Activated CD8-positive, alpha-beta memory T cell treated with anti-CD3 and anti-CD28 coated beads for 4 hours (primary cell): Measurements from ENCODE around the gene RXRA.
"Not testable (repeated sequence)": the region's sequence is repeated elsewhere in the genome, so short reads cannot be mapped to it uniquely, and the experiment has no call there.

ENCODE experiments used
- DNase-seq, 2 donors: peaks; one replicate each; pipeline ENCODE4 v3.0.0-alpha.2; 2020; ENCODE audit warnings: low read depth in 2 of 2

The RXRA gene

DNA sequence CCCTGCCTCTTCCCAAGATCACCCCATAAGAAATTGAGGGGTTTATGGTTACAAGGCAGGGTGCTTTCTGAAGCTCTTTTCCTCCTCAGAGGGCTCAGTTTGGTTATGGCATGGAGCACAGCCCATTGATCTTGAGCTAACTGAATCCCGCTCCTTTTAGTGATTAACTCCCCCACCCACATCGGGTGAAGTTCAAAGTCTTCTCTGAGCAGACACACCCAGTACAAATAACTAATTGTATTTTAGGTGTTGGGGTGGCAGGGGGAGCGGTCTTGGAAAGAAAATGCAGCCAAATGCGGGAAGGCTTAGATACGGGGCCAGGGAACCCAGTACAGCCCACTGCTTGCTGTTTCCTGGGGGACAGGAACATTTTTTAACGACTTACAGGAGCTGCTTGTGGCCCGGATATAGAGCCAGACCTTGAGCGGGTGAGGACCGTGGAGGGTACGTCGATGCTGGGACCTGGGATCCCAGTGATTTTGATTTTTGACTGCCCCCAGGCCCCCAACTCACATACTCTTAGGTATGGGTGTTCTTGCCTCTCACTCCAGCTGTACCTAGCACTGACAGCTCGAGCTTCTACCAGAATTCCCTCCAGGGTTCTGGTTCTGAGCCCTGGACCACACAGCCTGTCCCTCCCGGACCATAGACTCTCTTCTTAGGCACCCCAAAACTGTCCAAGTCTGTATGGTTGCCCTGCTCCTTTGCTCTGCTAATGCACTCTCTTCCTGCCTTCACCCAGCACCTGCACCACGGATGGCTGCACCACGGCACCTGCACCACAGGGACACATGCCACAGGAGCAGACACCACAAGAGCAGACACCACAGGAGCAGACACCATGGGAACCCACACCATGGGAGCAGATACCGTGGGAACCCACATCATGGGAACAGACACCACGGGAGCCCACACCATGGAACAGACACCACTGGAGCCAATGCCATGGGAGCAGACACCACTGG is 18.3 kb upstream of the RXRA start:
- DNase-seq: no peak

DNA sequence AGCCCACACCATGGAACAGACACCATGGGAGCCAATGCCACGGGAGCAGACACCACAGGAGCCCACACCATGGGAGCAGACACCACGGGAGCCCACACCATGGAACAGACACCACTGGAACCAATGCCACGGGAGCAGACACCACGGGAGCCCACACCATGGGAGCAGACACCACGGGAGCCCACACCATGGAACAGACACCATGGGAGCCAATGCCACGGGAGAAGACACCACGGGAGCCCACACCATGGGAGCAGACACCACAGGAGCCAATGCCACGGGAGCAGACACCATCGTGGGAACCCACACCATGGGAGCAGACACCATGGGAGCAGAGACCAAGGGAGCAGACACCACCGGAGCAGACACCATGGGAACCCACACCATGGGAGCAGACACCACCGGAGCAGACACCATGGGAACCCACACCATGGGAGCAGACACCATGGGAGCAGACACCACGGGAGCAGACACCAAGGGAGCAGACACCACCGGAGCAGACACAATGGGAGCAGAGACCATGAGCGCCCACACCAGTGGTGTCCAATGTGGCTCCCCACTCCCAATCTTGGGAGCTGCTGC is 17.5 kb upstream of the RXRA start:
- not testable (repeated sequence) for DNase-seq

DNA sequence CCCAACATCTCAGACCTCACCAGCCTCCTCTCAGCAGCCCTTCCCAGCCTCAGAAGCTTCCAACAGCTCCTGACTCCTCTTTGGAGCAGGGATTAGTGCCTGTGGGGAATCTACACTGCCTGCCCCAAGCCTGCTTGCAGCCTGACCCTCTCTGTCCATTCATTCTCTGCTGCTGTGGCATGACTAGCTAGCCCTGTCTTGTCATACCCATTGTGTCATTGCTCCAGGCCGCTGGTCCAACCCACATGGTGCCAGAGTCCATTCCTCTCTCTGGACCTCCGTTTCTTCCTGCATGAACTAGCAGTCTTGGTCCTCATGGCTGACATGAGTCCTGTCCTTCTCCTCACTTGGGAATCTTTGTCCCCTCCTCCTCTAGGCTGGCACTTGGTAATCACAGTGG is 12.8 kb upstream of the RXRA start:
- no peak for DNase-seq

DNA sequence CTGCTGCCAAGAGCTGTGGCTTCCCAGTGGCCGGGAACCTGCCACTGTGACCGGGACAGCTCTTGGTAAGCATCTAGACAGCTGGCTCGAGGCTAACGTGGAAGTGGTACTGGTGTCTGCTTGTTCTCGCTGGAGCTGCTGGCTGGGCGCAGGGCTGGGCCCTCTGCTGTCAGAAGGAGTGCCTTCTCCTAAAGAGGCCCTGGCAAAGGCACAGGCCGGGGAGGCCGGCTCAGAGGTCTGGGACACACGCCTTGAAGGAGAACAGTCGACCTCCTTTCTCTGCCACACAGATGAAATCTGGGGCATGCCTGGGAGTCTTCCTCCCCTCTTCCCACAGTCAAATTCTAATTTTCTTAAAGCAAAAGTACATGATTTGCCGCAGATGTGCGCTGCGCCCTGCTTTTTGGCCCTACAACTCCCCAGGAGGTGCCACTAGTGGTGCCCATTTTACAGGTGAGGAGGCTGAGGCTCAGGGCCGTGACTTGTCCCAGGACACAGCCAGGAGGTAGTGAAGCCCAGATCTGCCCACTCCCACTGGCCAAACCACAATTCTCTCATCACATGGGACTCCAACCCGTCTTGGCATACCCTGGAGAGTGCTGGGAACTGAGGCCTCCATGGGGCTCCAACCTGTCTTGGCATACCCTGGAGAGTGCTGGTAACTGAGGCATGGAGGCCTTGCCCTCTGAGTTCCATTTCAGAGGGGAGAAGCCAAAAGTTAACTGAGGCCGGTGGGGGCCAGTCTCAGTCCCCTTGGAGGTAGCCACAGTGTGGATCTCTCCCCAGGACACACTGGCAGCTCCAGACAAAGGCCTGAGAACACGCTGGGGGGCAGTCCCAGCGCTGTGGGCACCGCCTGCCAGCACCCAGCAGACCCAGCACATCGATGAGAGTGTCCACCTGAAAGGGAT is 12.0 kb upstream of the RXRA start:
- DNase-seq: no peak

DNA sequence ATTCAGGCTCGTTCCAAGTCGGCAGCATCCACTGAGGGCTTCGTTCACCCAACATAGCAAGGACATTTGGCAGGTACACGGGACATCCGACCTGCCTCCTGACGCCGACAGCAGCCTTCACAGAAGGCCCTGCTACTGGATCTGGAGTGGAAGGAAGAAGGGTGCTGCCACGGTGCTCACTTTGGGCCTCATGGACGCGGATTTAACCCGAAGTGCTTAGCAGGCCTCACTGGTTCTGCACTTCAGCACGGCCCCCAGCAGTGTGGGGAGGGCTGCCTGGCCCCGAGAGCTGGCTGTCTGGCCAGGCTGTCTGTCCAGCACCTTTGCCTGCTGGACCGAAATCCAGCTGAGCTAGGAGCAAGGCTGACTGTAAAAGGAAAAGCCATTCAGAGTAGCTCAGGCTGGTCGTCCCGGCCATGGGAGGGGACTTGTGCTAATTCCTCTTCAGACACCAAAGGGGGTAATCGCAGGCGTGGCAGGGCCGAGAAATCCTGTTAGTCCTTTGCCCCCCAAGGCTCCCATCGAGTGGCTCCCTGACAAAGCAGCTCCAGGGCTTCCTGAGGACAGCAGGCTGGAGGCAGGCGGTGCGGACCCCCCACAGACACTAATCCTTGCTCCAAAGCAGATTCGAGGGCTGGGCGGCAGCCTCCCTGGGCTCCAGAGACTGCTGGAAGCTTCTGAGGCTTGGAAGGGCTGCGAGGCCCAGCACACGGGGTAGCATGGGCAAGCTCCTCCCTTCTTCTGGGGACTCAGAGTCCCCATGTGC is 11.1 kb upstream of the RXRA start:
- DNase-seq: no peak

DNA sequence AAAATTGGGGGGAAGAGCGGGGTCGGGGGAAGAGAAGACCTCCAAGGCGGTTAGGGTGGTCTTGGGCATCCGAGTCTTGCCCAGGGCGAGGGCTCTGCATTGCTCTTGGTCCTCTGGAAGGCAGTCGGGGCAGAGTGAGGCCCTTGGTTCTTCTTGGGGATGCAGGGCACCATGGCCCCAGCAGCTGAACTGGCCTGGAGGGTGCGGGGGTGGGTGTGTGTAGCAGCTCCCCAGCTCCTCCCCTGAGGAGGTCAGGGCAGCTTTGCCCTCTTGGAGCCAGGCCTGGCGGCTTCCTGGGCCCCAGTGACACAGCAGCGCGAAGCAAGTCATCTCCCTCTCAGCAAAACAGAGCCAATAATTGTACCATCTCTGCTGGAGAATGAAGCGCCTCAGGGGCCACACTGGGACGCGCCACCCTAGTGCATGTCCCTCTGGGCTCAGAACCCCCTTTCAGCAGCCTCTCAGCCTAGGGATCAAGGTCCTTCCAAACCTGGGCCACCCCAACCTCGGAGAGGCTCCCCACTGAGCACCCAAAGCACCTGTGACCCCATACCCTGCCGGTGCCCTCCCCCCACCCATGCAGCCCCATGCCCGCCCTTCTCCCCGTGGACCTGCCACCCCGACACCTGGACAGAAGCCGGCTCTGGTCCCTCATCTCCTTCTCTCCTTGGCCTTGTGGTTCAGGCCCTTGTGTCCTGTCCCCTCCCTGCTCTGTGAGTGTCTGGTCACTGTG is 10.4 kb upstream of the RXRA start:
- DNase-seq: no peak

DNA sequence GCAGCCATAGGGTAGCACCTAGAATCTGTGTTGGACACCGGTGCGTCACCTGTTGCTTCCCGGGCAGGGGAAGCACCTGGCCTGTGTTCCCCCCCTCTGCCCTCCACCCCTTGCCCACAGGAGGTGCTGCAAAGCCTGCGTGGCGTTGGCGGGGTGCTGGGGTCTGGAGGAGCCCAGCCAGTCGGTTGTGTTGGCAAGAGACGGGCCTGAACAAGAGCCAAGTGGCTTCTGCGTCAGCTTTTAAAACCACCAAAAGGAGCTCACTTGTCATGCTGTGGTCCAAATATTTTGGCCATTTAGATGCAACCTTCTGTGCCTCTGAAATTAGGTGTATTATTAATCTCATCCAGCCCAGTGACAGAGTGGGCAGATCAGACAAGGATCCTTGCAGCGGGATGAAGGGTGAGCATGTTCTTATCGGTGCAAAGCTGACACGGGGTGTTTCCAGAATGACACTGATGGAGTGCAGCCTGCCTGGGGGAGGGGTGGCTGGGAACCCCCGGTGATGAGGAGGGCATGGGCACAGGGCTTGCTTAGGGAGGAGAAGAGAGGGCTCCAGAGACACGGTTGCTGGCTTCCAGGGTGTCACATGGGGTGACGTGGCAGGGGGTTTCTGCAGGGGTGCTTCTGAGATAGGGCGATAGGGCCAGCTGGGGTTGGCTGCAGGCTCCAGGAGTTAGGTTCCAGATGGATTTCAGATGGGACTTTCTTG is 9.7 kb upstream of the RXRA start:
- no peak for DNase-seq

DNA sequence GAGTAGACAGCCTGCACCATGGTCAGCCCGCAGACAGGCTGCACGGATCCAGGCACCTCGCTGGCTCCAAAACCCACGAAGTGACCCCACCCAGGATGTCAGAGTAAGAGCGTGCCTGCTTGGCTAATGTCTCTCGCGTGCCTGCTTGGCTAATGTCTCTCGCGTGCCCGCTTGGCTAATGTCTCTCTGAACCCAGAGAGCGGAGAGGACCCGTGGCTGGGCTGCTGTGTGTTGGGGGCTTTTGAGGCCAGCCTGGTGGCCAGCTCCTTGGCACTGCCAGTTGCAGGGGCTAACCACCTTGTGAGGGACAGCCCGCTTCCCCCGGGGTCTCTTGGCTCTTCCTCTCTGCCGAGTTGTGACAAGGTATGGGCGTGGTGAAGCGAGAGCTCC is 8.9 kb upstream of the RXRA start:
- no peak for DNase-seq

DNA sequence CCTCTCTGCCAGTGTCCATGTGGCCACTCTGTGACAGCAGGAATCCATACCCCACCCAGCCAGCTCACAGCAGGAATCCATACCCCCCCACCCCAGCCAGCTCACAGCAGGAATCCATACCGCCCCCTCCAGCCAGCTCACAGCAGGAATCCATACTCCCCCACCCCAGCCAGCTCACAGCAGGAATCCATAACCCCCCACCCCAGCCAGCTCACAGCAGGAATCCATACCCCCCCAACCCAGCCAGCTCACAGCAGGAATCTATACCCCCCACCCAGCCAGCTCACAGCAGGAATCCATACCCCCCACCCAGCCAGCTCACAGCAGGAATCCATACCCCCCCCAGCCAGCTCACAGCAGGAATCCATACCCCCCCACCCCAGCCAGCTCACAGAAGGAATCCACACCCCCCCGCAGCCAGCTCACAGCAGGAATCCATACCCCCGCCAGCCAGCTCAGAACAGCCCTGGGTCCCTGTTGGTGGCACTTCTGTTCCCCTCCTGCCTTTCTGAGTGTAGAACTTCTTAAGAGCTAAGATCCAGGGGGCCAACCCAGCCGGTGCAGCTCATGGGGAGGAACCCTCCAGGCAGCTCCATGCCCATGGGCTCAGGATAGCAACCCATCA is 8.4 kb upstream of the RXRA start:
- no peak for DNase-seq

DNA sequence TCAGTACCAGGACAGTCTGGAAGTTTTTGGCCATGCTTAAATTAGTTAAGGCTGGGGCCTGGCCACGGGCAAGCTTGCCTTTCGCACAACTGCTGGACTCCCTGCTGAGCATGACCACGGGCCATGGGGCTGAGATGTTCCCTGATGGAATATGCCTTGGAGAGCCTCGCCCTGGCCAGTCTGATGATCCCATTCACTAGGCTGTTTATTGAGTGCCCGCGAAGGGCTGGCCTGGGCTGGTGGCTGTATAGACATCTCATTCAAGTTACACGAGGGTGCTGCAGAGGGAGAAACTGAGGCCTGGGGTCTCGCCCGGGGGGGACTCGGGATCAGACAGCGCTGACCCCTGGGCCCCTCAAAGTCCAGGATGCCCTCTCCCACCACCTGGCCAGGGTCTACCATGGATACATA is 7.8 kb upstream of the RXRA start:
- DNase-seq: no peak

DNA sequence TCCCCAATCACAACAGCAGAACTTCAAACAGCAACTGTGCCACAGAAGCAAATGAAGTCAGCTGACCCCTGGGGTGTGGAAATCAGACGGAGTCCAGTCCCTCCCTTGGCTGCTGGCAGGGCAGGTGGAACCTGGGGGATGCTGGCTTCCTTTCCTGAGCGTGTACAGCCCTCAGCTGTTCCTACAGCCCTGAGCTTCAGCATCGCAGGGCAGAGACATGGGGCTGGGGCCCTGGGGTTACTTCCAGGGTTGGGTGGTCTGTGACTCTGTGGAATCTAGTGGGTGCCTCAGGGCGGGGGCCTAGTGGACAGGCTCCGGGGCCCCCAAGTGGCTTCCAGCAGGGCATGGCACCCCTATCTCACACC is 7.3 kb upstream of the RXRA start:
- no peak for DNase-seq

DNA sequence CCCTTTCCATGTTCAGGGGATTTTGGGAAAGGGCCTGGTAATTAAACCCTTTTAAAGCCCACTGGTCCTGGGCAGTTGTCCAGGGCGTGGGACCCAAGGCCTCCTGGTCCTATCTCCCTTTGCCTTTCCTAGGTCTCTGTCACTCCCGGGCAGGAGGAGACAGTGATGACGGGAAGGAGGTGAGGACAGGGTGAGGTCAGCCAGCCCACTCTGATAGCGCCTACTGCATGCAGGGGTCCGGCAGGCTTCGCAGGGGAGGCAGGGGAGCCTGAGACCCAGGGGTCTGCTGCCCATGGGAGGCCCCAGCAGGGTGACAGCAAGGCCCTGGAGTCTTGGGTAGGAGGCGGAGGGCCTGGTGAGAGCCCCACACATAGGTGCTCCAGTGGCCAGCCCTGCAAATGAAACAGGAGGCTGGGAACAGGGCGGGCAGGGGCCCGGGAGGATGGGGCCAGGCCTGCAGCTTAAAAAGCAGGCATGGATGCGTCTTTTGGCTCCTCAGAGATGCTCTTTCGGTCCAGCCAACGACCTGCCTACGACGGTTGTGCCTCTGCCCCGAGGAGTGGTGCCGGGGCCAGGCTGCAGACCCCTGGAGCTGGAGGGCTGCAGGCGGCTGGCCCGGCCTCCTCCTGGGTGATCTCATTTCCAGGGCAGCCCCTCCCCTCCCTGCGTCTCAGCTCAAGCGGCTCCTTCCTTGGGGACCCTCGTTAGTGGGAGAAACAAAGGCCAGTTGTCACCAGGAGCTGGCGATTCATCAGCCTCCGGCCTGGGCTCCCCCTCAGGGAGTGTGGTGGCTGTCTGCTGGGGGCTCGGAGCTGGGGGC is 6.7 kb upstream of the RXRA start:
- DNase-seq: no peak

DNA sequence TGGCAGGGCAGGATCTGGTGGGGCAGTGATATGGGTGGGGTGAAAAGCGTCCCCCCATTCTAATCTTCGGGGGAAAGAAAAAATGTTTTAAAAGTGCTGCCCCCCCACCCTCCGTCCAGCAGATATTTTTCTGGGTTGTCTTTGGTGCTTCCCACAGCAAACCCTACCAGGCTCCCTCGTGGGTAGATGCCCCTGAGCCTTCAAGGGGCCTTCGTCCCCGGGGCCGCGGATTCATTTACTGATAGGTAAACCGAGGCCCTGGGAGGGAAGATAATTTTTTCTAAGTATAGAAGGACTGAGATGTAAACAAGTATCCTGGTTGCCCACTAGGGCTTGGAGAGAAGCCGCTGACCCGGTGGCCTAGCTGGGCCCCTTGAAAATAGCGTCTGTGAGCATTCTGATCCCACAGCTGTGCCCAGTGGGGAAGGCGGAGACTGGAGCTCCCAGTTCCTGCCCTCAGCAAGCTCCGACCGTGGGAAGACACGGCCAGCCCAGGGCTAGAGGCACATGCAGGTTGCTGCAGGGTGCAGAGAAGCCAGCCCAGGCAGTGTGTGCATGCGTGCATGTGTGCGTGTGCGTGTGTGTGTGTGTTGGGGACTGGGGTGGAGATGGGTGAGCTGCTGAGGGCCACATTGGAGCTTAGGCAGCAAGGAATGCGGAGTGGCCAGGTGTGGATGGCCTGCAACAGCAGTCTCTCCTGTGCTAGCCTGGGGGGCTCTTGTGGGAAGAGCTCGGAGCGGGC is 6.0 kb upstream of the RXRA start:
- no peak for DNase-seq

DNA sequence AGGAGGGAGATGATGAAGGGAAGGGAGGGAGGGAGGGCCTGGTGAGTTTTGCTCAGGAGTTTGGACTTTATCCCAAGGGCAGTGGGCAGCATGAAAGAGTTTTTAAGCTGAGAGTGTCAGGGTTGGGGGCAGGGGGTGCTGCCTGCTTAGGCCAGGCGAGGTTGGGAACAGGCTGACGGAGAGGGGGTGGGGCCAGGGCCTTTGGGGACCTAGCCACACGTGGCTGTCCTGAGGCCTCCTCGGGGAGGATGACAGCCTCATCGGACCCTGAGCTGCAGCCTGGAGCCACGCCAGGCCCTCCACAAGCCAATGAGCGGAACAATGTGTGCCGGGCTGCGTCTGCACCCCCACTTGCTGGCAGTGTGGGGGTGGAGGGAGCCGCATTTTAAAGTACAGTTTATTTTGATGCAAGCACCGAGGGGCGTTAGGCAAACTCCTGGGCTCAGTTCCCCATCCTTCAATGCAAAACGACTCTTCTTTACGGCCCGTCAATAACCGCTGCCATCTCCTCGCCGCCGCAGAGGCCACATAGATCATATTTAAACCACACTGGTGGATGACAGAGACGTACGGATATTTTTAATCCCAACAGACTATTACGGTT is 5.3 kb upstream of the RXRA start:
- DNase-seq: no peak

DNA sequence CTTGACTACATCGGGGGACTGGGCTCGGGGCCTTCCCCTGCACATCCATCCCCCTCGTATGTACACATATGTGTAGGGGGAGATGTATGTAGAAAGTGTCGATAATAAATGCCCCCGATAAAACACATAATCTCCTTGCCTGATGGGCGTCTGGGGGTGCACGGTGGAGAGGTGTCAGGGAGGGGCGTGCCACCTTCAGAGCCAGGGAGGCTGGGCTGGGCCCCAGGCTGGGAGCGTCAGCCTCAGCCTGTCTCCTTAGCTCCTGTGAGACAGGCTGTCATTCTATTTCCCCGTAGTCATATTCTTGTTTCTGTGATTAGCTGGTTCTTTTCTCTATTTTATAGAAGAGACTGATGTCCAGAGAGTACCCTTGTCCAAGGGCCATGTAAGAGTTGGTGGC is 4.7 kb upstream of the RXRA start:
- DNase-seq: no peak

DNA sequence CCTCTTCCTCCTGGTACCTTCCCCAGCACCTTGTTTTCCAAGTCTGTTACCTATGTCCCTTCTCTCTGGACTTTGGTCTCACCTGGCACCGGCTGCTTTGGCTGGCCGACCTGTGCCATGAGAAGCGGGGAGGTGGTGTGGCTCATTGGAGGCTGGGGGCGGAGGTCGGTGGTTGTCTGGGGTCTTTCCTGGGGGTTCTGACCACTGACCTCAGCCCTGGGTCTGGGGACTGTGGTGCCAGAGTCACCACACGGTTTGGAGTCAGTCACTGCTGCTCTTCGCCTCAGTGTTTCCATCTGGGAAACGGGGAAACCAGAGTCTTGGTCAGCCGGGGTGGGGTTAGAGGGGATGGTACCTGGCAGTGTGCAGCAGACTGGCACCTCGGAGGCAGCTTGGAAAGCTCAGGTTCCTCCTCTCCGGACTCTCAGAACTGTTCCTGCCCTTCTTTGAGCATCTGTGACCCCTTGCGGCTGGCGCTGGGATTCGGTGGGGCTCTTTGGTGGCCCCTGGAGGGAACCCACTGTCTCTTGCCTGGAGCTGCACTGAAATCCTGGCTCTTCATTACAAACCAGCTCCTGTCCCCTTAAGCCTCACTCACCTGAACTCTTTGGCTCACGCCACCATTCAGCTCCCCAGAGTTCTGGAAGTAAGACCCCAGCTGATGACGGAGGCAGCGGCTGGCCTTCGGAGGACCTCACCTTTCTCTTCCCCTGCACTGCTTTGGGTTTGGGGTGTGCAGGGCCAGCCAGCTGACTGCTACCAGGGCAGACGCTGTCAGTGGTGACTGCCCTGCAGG is 4.1 kb upstream of the RXRA start:
- no peak for DNase-seq

DNA sequence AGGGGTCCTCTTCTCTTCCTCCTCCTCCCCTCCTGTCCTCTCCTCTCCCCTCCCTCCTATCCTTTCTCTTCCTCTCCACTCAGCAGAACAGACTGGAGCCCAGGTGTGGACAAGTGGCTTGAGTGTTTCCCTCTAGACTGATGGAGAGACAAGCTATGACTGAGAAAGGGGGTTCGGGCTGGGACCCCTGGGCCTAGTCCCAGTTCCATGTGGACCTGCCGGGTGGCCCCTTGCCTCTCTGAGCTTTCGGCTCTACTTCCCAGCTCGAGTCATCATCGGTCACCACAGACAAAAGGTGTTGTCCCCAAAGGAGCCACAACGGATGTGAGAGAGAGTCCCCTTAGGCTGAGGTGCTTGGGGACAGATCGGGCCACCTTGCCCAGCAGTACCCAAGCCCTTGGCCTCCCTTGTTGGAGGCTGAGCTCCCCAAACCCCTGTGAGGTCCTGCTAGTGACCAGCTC is 3.4 kb upstream of the RXRA start:
- no peak for DNase-seq
